ENCODE measurements around the gene RYR2. TPM values are rescaled to one million over a fixed set of nuclear protein-coding genes. Genes with fewer than 3 reads are reported as not detected.

RYR2 gene
- total RNA-seq, 1 donor from 2014 or later, result 15.2 TPM

DNA sequence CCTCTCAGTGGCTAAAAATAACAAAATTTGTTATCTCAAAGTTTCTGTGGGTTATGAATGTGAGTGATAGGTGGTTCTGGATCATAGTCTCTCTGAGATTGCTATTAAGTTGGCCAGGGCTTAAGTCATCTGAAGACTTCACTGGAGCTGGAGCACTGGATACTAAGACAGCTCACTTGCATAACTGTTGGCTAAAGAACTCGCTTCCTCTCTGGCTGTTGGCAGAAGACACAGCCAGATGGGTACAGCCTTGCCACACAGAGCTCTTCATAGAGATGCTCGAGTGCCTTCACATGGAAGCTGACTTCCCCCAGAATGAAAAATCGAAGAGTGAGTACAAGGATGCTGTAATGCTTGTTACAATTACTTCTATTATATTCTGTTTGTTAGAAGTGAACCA lies 514.9 kb downstream of the RYR2 start:
- Histone ChIP-seq H3K4me3 (no peak overlapping the region), H3K27ac (no peak overlapping the region), H3K4me1 (no peaks in the 10 kb centered on the region), H3K27me3 (no peaks in the 10 kb centered on the region), H3K9me3 (no peaks in the 10 kb centered on the region), H3K36me3 (no peaks in the 10 kb centered on the region)
- TF ChIP-seq, protein P1, sequence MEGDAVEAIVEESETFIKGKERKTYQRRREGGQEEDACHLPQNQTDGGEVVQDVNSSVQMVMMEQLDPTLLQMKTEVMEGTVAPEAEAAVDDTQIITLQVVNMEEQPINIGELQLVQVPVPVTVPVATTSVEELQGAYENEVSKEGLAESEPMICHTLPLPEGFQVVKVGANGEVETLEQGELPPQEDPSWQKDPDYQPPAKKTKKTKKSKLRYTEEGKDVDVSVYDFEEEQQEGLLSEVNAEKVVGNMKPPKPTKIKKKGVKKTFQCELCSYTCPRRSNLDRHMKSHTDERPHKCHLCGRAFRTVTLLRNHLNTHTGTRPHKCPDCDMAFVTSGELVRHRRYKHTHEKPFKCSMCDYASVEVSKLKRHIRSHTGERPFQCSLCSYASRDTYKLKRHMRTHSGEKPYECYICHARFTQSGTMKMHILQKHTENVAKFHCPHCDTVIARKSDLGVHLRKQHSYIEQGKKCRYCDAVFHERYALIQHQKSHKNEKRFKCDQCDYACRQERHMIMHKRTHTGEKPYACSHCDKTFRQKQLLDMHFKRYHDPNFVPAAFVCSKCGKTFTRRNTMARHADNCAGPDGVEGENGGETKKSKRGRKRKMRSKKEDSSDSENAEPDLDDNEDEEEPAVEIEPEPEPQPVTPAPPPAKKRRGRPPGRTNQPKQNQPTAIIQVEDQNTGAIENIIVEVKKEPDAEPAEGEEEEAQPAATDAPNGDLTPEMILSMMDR (IDR thresholded peaks at IDR 0.05), result no peak
- no peak for DNase-seq (ENCODE audit: low spot score in 2 of 2)
- intact Hi-C loops (cut with DNase I), result no loop called here

DNA sequence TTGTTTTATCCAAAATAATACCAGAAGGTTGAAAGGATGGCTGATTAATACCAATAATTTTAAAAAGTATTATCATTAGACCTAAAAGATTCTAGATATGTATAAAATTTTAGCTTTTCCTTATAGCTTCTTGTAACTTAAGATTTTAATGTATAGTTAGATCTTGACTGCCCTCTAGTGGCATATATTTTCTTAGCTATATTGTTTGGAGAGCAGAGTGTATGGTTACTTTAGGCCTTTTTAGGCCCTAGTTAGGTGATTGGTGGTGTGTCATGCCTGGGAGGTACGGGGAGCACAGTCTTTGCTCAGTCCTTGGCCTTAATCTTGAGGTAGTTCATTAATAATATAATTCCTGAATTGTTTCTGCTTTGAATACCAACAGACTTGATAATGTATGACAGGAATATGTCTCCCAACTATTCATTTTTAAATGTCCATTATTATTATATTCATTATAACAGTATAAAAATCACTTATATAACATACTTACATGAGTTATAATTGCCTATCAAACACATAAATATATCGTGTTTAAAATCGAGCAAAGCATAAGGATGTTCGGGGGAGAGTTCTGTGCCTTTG lies 520.3 kb downstream of the RYR2 start:
- Histone ChIP-seq H3K9me3 (no peaks in the 10 kb centered on the region), H3K27ac (no peak overlapping the region), H3K4me3 (no peak overlapping the region), H3K27me3 (no peaks in the 10 kb centered on the region), H3K36me3 (peaks cover 0 to 5% of the 10 kb centered on the region in 2 donors), H3K4me1 (no peaks in the 10 kb centered on the region)
- TF ChIP-seq, protein P1 (IDR thresholded peaks at IDR 0.05), result peak in 2 of 3 experiments; percentile 24 to 49
- intact Hi-C loops (cut with DNase I), result no loop called here
- DNase-seq (ENCODE audit: low spot score in 2 of 2), result no peak

DNA sequence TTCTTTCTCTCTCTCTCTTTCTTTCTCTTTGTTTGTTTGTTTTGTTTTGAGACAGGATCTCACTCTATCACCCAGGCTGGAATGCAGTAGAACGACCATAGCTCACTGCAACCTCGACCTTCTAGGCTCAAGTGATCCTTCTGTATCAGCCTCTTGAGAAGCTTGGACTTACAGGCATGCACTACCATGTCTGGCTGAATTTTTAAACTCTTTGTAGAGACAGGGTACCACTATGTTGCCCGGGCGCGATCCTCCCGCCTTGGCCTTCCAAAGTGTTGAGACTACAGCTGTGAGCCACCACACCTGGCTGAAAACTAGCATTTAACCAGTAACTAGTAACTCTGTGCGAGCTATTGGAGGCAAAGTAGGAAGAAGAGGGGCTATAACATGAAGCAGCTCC lies 523.3 kb downstream of the RYR2 start:
- DNase-seq (ENCODE audit: low spot score in 2 of 2), result no peak
- Histone ChIP-seq H3K27me3 (no peaks in the 10 kb centered on the region), H3K4me3 (no peak overlapping the region), H3K27ac (no peak overlapping the region), H3K4me1 (no peaks in the 10 kb centered on the region), H3K36me3 (peaks cover 0 to 10% of the 10 kb centered on the region in 2 donors), H3K9me3 (no peaks in the 10 kb centered on the region)
- intact Hi-C loops (cut with DNase I), result no loop called here
- TF ChIP-seq, protein P1 (IDR thresholded peaks at IDR 0.05), result no peak

DNA sequence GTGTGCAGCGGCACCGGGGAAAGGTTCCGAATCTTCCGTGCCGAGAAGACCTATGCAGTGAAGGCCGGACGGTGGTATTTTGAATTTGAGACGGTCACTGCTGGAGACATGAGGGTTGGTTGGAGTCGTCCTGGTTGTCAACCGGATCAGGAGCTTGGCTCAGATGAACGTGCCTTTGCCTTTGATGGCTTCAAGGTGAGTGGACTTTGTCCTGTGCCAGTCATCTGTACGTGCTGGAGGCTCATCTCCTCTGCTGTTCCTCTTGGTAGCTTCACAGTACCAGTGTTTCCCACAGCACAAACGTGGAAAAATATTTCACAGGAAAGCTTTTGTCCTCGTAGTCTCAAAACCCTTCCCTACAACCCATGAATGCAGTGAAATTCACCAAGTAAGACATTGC lies 524.6 kb downstream of the RYR2 start:
- no peaks in the 10 kb centered on the region for H3K4me1 ChIP-seq
- H3K9me3 ChIP-seq, result no peaks in the 10 kb centered on the region
- TF ChIP-seq, protein P1 (IDR thresholded peaks at IDR 0.05), result no peak
- H3K27me3 ChIP-seq, result no peaks in the 10 kb centered on the region
- intact Hi-C loops (cut with DNase I), result no loop called here
- DNase-seq (ENCODE audit: low spot score in 2 of 2), result no peak
- peaks cover 0 to 10% of the 10 kb centered on the region in 2 donors for H3K36me3 ChIP-seq
- H3K27ac ChIP-seq, result no peak overlapping the region
- no peak overlapping the region for H3K4me3 ChIP-seq

DNA sequence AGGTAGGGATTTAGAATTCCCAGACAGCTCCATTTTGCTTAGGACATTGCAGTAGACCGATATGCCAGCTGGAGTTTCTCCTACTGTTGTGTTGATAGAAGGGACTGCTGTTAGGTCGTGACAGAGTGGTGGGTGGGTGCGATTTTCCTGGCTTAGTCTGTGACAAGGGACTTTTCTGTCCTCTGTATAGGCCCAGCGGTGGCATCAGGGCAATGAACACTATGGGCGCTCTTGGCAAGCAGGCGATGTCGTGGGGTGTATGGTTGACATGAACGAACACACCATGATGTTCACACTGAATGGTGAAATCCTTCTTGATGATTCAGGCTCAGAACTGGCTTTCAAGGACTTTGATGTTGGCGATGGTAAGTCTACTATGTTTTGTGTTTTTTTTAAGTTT lies 527.0 kb downstream of the RYR2 start:
- Histone ChIP-seq H3K36me3 (peaks cover 0 to 10% of the 10 kb centered on the region in 2 donors), H3K4me1 (no peaks in the 10 kb centered on the region), H3K9me3 (no peaks in the 10 kb centered on the region), H3K4me3 (no peak overlapping the region), H3K27ac (no peak overlapping the region), H3K27me3 (no peaks in the 10 kb centered on the region)
- TF ChIP-seq, protein P1 (IDR thresholded peaks at IDR 0.05), result no peak
- no peak for DNase-seq (ENCODE audit: low spot score in 2 of 2)
- intact Hi-C loops (cut with DNase I), result no loop called here

DNA sequence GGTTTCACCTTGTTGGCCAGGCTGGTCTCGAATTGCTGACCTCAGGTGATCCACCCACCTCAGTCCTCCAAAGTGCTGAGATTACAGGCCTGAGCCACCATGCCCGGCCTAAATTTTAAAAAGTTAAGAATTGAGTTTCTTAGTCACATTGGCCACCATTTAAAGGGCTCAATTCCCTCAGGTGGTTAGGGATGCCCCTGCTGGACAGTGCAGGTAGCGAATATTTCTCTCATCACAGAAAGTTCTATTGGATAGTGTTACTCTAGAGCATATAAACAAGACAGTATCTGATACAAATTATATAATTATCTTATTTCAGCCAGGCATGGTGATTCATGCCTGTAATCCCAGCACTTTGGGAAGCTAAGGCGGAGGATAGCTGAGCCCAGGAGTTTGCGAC lies 528.5 kb downstream of the RYR2 start:
- Histone ChIP-seq H3K36me3 (peaks cover 0 to 10% of the 10 kb centered on the region in 2 donors), H3K27ac (no peak overlapping the region), H3K27me3 (no peaks in the 10 kb centered on the region), H3K4me3 (no peak overlapping the region), H3K9me3 (no peaks in the 10 kb centered on the region), H3K4me1 (no peaks in the 10 kb centered on the region)
- intact Hi-C loops (cut with DNase I), result no loop called here
- DNase-seq (ENCODE audit: low spot score in 2 of 2), result no peak
- TF ChIP-seq, protein P1 (IDR thresholded peaks at IDR 0.05), result no peak
